GM23338 (cell line): ENCODE measurements around the gene RASA3.

Experiments used
- CREB1 ChIP-seq: fragments of 250-450 bp; sonication (Bioruptor Pico); IDR thresholded peaks from 2 replicates; pipeline ENCODE4 v1.5.0; 2020; ENCODE audit warnings: low read depth, mild to moderate bottlenecking, moderate library complexity
- CTCF ChIP-seq, 2 experiments: fragments of 200-600 bp in 1 of 2; sonication (generic) in 1 of 2; conservative IDR thresholded peaks; 2 replicates each; pipeline versions ENCODE4 v1.5.1 to v1.6.1; 2016 to 2017; ENCODE audit warnings: antibody characterized with exemption in 2 of 2, low read depth in 2 of 2, mild to moderate bottlenecking in 2 of 2, moderate library complexity in 1 of 2
- EZH2 ChIP-seq: fragments of 200-600 bp; sonication (generic); IDR thresholded peaks from one replicate; pipeline ENCODE4 v1.8.0; 2017; ENCODE audit warnings: antibody characterized with exemption, mild to moderate bottlenecking, low read depth; ENCODE audit not compliant: unreplicated experiment
- EZH2phosphoT487 ChIP-seq: fragments of 200-600 bp; sonication (generic); IDR thresholded peaks from one replicate; pipeline ENCODE4 v1.8.1; 2018; ENCODE audit warnings: antibody characterized with exemption; ENCODE audit not compliant: unreplicated experiment
- POLR2AphosphoS5 ChIP-seq: IDR thresholded peaks from 2 replicates; pipeline ENCODE4 v1.6.1; 2016; ENCODE audit warnings: antibody characterized with exemption, low read depth
- REST ChIP-seq: IDR thresholded peaks from one replicate; pipeline ENCODE4 v1.6.1; 2018; ENCODE audit warnings: antibody characterized with exemption; ENCODE audit not compliant: unreplicated experiment
- ZNF462 ChIP-seq: fragments of 250-450 bp; sonication (Bioruptor Pico); IDR thresholded peaks from 2 replicates; pipeline ENCODE4 v1.5.0; 2020; ENCODE audit warnings: mild to moderate bottlenecking, moderate library complexity

DNA sequence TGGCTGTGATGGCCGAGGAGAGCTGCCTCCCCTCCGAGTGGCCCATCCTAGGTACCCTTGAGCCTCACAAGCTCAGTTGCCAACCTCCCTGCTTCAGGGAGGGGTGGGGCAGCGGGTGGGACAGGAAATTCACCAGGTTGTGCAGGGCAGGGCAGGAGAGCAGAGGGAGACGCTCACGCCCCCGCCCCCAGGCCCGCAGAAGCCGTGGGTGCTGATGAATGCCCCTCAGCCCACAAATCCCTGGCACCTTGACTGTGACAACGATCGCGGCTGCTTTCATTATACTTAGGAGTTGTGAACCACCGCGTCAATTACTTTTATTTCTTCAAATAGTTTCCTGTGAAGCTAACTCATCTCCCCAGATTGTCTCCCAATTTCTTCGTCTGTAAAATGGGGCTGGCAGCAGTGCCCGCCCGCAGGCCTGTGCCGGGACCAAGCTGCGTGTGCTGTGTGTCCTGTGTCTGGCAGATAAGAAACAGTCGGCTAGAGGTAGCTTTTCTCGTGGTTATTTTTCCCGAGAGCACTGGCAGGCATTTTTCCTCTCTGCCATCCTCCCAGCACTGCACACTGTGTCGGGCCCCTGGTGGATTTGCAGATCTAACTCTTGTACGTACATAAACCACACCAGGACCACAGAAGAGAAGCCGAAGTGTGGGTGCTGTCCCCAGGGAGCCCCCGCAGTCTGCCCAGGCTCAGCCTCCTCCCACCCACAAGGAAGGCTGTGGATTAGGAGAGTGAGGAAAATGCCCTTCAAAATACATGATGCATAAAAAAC is 7.9 kb upstream of the RASA3 start:
- no peak for TF ChIP-seq CTCF (conservative IDR thresholded peaks at IDR 0.05; ENCODE audit: low read depth in 2 of 2)
- no peak for TF ChIP-seq CREB1 (CRISPR knock-in tag)
- TF ChIP-seq POLR2AphosphoS5: no peak
- no peak for TF ChIP-seq REST
- TF ChIP-seq EZH2: no peak
- TF ChIP-seq EZH2phosphoT487: no peak
- no peak for TF ChIP-seq ZNF462 (CRISPR knock-in tag)
